CD4-positive, alpha-beta T cell (primary cell): ENCODE results near the gene LUM. TPM values are rescaled to one million over a fixed set of nuclear protein-coding genes. Genes with fewer than 3 reads are reported as not detected.

Source experiments
- ATAC-seq: fragments of 200-7000 bp; cut with Tn5 transposase; one replicate; pipeline ENCODE4 v1.10.0; 2022; ENCODE audit warnings: mild to moderate bottlenecking; ENCODE audit not compliant: poor library complexity
- CTCF ChIA-PET: fragments of 350-600 bp; sonication (Branson Sonifier 250); formaldehyde crosslinking; loops from one replicate; lab custom pipeline; 2021; ENCODE audit warnings: antibody characterized with exemption, inconsistent platforms; lab: Charles Lee
- POLR2A ChIA-PET: fragments of 350-600 bp; sonication (Branson Sonifier 250); formaldehyde crosslinking; loops from one replicate; lab custom pipeline; 2021; ENCODE audit warnings: antibody characterized with exemption, inconsistent platforms; lab: Charles Lee
- DNase-seq, 14 experiments: peaks; one replicate each; pipeline ENCODE4 v3.0.0-alpha.2; 2013 to 2020; ENCODE audit warnings: mixed read lengths in 2 of 14
- H3K27ac ChIP-seq, 2 donors: one replicate each; pipeline versions ENCODE4 v1.5.1 to v1.7.0; 2013; ENCODE audit warnings: low read length in 2 of 2, low read depth in 1 of 2, mild to moderate bottlenecking in 1 of 2
- H3K27me3 ChIP-seq, 2 experiments: 1 replicate in 1 of 2; 2 replicates in 1 of 2; pipeline versions ENCODE4 v1.6.1 to v1.7.0; 2013; ENCODE audit warnings: low read length in 2 of 2, control low read depth in 1 of 2, mild to moderate bottlenecking in 1 of 2, moderate library complexity in 1 of 2; ENCODE audit not compliant: insufficient read depth in 2 of 2, control insufficient read depth in 1 of 2
- H3K36me3 ChIP-seq: one replicate; pipeline ENCODE4 v1.6.1; 2013; ENCODE audit warnings: low read length, control low read depth; ENCODE audit not compliant: insufficient read depth
- H3K4me1 ChIP-seq: one replicate; pipeline ENCODE4 v1.6.1; 2013; ENCODE audit warnings: low read length, control low read depth; ENCODE audit not compliant: insufficient read depth
- H3K4me3 ChIP-seq: one replicate; pipeline ENCODE4 v1.5.1; 2013; ENCODE audit warnings: mild to moderate bottlenecking, low read length, moderate library complexity
- H3K9me3 ChIP-seq, 2 experiments: 1 replicate in 1 of 2; 2 replicates in 1 of 2; pipeline versions ENCODE4 v1.6.1 to v1.7.0; 2013; ENCODE audit warnings: low read length in 2 of 2, mild to moderate bottlenecking in 2 of 2, control low read depth in 1 of 2, moderate library complexity in 1 of 2; ENCODE audit not compliant: control insufficient read depth in 1 of 2, insufficient read depth in 1 of 2
- H3K27ac Mint-ChIP-seq: one replicate; pipeline ENCODE4 v1.8.0; 2020; ENCODE audit warnings: mixed read lengths
- H3K27me3 Mint-ChIP-seq: one replicate; pipeline ENCODE4 v1.8.0; 2021; ENCODE audit warnings: mixed read lengths
- H3K36me3 Mint-ChIP-seq: one replicate; pipeline ENCODE4 v1.8.0; 2021; ENCODE audit warnings: low read depth, mixed read lengths
- H3K4me1 Mint-ChIP-seq: one replicate; pipeline ENCODE4 v1.8.0; 2021; ENCODE audit warnings: low read depth, mixed read lengths
- H3K4me3 Mint-ChIP-seq: one replicate; pipeline ENCODE4 v1.8.0; 2020; ENCODE audit warnings: mild to moderate bottlenecking, mixed read lengths
- H3K9me3 Mint-ChIP-seq: one replicate; pipeline ENCODE4 v1.8.0; 2020; ENCODE audit warnings: mixed read lengths
- intact Hi-C, 2 experiments: fragments of 100-400 bp; cut with DNase I in 1 of 2; cut with micrococcal nuclease in 1 of 2; formaldehyde crosslinking; loops; one replicate each; pipeline versions ENCODE4 v1.15.1 to v1.9.0; 2023 to 2025; cut with DNase I, micrococcal nuclease
- total RNA-seq, 174 experiments: library from RNA in 2 of 174; stranded (reverse) in 2 of 174; gene quantifications; one replicate each; pipeline ENCODE4 v1.2.3 and lab custom pipeline; 2021 to 2026
- TF ChIP-seq, protein P1 (sequence below): fragments of 200-600 bp; IDR thresholded peaks from one replicate; pipeline ENCODE4 v1.8.0; 2022; ENCODE audit warnings: antibody characterized with exemption, mild to moderate bottlenecking

LUM gene
- total RNA-seq, 2 experiments from 2014 or later: not detected

DNA sequence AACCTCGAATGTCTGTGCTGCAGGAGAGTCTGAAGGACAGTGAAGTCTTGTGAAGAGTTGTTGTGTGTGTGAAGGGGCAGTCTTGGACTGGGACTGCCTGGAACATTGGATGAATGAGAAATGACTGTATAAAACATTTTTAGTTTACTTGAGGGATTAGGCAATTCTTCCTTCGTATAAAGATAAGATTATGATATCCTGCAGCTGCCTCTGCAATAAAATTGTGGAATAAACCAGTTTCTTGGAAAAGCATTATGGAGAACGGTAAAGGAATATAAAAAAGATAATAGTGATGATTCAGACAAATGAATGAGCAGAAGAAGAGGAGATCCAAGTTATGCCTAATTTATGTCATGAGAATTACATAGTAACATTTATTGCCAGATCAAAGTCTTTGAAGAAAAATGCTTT lies 30.9 kb upstream of the LUM start:
- intact Hi-C loops: no loop called here
- H3K36me3 Mint-ChIP-seq: no peaks in the 10 kb centered on the region
- ATAC-seq: no peak

DNA sequence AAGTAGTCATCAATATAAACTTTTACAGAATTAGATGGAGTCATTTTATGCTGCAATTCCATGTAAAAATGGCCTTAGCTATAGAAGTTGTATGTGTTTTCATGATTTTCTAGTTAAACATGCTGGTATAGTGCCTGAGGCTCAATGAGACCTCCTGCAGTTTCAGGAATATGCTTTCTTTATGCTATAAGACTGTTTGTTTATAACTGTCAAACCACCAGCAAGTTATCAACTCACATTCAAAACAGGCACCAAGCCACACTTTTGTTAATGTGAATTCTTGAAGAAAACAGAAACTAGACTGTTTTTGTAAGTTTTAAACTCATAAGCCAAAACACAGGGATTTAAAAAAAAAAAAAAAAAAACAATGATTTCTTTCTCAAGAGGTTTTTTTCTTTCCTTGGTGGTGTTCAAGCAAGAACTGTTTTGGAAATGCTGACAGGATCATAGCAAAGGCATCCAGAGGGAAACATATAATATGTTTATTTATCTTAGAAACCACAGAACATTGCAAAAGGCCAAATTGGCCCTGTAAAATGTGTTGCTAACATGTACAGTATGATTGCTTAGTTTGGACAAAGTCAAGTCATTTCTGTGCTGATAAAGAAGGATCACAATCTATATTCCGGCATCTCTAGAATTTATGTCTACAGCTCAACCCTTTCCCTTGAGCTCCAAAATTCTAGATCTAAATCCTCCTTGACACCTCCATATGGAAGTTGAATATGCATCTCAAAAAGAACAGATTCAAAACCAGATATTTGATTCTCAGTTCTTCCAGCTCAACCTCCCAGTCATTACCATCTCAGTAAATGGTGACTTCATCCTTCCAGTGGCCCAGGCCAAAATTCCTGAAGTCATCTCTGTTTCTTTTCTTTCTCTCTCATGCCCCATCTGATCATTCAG lies 29.0 kb upstream of the LUM start:
- Histone ChIP-seq H3K27ac (no peak overlapping the region), H3K4me3 (no peak overlapping the region), H3K9me3 (no peaks in the 10 kb centered on the region), H3K4me1 (no peaks in the 10 kb centered on the region), H3K27me3 (no peaks in the 10 kb centered on the region), H3K36me3 (no peaks in the 10 kb centered on the region)
- Mint-ChIP-seq H3K27me3 (no peaks in the 10 kb centered on the region), H3K4me1 (no peaks in the 10 kb centered on the region), H3K4me3 (no peak overlapping the region), H3K36me3 (no peaks in the 10 kb centered on the region), H3K27ac (no peak overlapping the region), H3K9me3 (peaks cover 2% of the 10 kb centered on the region)
- TF ChIP-seq, protein P1, sequence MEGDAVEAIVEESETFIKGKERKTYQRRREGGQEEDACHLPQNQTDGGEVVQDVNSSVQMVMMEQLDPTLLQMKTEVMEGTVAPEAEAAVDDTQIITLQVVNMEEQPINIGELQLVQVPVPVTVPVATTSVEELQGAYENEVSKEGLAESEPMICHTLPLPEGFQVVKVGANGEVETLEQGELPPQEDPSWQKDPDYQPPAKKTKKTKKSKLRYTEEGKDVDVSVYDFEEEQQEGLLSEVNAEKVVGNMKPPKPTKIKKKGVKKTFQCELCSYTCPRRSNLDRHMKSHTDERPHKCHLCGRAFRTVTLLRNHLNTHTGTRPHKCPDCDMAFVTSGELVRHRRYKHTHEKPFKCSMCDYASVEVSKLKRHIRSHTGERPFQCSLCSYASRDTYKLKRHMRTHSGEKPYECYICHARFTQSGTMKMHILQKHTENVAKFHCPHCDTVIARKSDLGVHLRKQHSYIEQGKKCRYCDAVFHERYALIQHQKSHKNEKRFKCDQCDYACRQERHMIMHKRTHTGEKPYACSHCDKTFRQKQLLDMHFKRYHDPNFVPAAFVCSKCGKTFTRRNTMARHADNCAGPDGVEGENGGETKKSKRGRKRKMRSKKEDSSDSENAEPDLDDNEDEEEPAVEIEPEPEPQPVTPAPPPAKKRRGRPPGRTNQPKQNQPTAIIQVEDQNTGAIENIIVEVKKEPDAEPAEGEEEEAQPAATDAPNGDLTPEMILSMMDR: no peak
- ChIA-PET CTCF (no interaction called here), POLR2A (no interaction called here)
- DNase-seq (no peak), ATAC-seq (no peak)
- intact Hi-C loops: no loop called here

More for the DNA sequence above, 30.9 kb upstream of the LUM start:
- Histone ChIP-seq H3K9me3 (no peaks in the 10 kb centered on the region), H3K4me3 (no peak overlapping the region), H3K36me3 (no peaks in the 10 kb centered on the region), H3K27ac (no peak overlapping the region), H3K27me3 (no peaks in the 10 kb centered on the region), H3K4me1 (no peaks in the 10 kb centered on the region)
- no peaks in the 10 kb centered on the region for H3K9me3 Mint-ChIP-seq
- H3K4me3 Mint-ChIP-seq: no peak overlapping the region
- no peaks in the 10 kb centered on the region for H3K27me3 Mint-ChIP-seq
- no peak for DNase-seq
- no peaks in the 10 kb centered on the region for H3K4me1 Mint-ChIP-seq
- TF ChIP-seq, protein P1: no peak
- ChIA-PET CTCF (no interaction called here), POLR2A (no interaction called here)
- no peak overlapping the region for H3K27ac Mint-ChIP-seq

DNA sequence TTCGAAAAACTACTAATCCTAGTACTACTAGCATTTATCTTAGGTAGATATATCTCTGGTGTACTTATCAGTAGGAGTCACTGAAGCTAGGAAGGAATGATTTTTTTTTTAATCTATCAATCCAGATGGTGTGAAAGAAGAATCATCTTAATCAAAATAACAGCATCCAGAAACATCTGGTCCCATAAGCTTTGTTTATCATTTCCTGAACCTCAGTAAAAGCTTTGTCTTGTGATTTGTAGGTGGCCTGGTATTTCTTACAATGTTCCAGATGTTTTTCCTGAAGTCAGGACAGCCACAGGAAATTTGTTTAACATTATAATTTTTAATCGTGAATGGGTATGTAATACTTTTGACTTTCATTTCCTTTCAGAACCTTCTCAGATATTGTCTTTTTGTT lies 28.0 kb upstream of the LUM start:
- no peaks in the 10 kb centered on the region for H3K9me3 ChIP-seq
- POLR2A ChIA-PET: no interaction called here
- Mint-ChIP-seq H3K4me3 (no peak overlapping the region), H3K4me1 (no peaks in the 10 kb centered on the region), H3K27me3 (no peaks in the 10 kb centered on the region), H3K27ac (no peak overlapping the region), H3K9me3 (peaks cover 3% of the 10 kb centered on the region), H3K36me3 (no peaks in the 10 kb centered on the region)
- CTCF ChIA-PET: no interaction called here
- no peak overlapping the region for H3K4me3 ChIP-seq
- TF ChIP-seq, protein P1: no peak
- no peaks in the 10 kb centered on the region for H3K27me3 ChIP-seq
- no peak overlapping the region for H3K27ac ChIP-seq
- no peak for DNase-seq
- H3K36me3 ChIP-seq: no peaks in the 10 kb centered on the region
- H3K4me1 ChIP-seq: no peaks in the 10 kb centered on the region
- intact Hi-C loops: no loop called here
- no peak for ATAC-seq
